Activated gamma-delta T cell treated with anti-CD3 and anti-CD28 coated beads, Interleukin-2, amount 50 U/mL, for 16 hours (primary cell): ENCODE data around the gene TNFAIP2.

Experiments
- DNase-seq: peaks from one replicate; pipeline ENCODE4 v3.0.0-alpha.2; 2020; ENCODE audit warnings: low read depth

Gene TNFAIP2

DNA sequence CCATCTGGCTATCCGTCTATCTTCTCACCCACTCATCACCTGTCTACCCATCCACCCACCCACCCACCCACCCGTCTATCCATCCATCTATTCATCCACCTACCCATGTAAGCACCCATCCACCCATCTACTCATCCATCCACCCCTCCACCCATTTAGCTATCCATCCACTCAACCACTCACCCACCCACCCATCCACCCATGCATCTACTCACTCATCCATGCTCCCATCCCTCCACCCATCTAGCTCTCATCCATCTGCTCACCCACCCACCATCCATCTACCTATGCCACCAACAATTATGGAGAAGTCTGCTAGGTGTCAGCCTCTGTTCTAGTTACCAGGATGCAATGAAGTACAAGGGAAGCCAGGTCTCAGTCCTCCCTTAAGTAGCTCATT is 11.1 kb downstream of the TNFAIP2 start:
- no peak for DNase-seq

- no peak for DNase-seq
Observed at GRCh38 chr14:103134919-103135318, 11.7 kb downstream of the TNFAIP2 start.

DNA sequence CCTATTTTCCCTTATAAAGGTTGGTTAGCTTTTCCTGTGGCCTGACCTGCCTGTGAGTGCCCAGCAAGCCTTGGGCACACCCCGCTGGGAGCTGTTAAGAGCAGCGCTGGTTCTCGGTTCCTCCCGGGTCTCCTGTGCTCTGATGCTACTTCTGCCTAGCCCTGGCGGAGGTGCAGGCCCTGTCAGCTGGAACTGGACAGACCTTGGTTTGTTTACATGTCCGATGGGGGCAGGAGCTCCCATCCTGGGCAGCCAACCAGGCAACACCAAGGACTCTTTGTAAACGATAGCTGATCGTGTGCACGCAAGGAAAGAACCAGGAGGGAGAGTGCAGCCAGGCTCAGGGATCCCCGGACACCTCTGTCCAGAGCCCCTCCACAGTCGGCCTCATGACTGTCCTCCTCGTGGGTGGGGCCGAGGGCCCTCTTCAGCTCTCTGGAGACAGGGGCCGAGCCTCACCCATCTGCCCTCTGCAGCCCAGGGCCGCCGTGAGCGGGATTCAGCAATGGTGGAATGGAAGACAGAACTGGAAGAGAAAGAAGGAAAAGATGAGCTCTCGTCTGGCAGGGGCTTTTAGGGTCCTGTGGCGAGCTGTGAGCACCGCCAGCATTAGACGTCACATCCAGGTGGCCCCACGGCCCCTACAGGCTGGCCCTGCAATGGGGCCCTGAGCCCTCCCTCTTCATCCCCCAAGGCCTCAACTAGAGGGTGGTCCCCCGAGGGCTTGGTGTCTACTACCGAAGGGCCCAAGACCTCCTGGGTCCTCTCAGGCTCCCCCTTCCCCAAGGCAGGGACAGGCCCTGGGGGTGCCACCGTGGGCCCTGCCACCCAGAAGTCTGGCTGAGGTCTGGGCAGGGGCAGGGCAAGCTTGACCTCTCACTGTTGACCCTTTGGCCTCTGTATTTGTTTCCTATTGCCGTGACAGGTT is 12.3 kb downstream of the TNFAIP2 start:
- DNase-seq, result no peak

GRCh38 chr14:103136388-103137271 is 13.4 kb downstream of the TNFAIP2 start:
- DNase-seq, result no peak

DNA sequence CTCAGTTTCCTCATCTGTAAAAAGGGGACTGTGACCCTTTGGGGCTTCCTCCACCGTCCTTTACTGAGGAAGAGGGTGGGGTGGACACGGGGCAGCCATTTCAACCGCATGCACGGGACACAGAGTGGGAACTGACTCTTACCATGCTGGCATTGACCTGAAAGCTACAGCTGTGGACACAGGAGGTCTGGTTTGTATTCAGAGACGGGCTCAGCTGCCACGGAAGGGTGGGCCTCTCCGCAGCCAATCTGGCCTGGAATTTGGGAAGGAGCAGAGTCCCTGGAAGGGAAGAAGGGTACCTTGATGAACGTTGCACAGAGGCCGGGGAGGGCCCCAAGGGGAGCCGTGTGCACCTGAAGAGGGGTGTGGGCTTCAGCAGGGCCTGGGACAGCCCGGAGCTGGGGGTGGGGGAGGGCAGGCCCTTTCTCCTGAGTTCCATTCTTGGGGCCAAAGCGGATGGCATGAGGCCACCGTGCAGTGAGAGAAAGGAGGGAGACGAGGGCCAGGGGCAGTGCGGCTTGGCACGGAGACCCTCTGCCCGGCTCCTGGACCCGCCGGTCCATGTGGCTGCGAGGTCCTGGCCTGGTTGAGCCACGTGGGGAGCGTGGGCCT is 14.5 kb downstream of the TNFAIP2 start:
- DNase-seq, result no peak

GRCh38 chr14:103138301-103139131 is 15.3 kb downstream of the TNFAIP2 start:
- no peak for DNase-seq

DNA sequence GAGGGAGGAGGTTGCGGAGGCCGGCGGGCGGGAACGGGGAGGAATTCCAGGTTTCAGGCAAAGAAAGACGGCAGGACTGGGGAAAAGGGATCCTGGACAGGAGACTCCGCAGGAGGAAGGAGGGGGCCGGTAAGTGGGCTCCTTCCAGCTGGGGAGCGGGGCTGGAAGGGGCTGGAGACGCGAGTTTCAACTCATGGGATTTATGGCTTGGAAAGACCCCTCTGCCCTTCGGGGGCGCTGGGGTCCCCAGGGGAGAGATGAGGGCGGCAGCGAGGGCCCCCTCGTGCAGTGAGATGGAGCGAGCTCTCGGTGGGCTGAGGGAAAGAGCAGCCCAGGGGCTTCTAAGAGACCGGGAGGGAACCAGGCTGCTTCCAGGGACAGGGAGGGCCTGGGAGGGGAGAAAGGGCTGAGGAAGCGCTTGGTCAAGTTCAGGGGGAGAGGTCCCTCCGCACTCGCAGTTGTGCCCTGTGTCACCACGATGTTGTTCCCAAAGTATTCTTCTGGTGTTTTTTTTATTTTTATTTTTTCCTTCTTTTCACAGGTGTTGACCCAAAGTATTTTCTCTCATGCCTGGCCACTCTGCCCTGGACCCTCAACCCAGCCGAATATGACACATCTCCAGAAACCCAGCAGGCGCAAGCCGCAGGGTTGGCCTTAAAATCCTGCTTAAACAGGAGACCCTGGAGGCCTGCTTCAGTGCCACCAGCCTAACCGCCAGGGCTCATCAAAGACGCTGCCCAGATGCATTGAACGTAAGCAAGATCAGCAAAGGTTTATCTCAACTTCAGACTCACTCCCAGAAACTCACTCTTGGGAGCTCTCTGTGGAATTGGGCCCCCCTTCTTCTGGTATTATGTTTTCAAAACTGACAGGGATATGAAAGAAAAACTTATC is 16.1 kb downstream of the TNFAIP2 start:
- no peak for DNase-seq

DNA sequence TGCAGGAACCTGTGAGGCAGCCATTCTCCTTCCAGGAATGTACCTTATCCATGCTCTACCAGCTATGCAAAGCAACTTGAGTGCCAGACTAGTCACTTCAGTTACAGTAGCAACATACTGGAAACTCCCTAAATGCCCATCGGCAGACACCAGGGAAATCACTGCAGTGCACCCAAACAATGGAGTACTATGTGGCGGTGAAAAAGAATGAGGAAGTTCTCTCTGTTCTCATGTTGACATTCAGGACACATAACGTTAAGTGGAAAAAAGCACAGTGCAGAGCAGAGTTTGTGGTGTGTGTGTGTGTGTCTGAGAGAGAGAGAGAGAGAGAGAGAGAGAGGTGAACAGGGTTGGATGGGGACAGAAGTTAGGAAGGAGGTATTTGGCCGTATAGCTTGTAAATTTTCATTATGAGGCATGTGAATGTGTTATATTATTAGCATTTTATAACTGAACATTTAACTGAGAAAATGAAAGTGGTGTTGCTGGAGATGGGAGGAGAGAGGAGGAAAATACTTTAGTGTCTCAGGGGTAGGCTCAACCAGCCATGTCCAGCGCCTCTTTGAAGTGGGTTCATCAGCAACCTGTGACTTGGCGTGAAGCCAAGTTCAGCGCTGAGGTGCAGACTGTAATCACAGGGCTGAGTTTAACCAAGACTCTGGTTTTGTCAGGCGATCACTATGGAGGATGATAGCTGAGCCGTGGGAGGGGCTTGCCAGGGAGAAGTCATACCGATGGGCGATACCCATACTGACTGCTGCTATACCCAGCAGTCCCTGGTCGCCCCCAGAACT is 17.3 kb downstream of the TNFAIP2 start:
- DNase-seq, result no peak

- DNase-seq, result no peak
Observed at GRCh38 chr14:103141117-103141796, 18.0 kb downstream of the TNFAIP2 start.

DNA sequence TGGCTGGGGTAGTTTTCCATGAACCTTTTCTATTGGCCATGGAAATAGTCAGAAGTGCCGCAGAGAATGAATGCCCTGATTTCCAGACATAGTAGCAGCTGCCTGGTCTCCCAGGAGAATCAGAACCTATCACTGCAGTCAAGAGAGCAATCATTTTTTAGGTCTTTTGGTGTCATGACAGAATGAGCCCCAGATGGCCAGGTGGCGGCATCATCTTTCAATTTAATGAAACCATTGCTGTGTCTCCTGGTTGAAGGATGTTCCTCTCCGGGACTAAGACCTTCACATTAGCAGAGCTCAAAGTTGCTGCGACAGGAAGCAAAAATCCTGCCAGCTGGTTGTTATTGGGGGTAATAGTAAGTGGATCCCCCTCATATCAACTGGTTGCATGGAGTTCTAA is 18.8 kb downstream of the TNFAIP2 start:
- DNase-seq, result no peak

DNA sequence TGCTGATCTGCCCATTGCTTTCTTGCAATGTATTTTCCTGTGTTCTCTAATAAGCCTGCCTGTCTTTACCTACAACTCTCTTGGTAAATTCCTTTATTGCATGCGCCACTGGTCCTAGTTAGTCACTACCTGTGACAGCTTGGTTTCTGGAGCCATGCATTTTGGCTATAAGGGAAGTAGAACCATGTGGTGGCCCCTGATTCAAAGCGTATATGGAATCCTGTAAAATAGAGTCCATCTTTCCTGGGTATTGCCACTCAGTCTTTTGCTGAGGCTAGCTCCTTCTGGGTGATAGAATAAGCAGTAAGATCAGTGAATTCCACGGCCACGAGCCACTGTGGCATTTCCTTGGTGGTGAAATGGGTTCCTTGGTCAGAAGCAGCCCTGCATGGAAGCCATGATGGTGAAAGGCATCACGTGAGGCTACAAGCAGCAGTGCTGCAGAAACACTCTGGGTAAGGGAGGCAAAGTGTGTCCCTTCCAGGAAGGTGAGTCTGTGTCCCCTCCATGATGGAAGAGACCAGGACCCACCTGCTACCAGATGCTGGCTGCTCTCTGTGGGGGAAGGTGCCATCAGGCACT is 19.6 kb downstream of the TNFAIP2 start:
- DNase-seq, result no peak

GRCh38 chr14:103143506-103143905 is 20.2 kb downstream of the TNFAIP2 start:
- DNase-seq, result no peak

DNA sequence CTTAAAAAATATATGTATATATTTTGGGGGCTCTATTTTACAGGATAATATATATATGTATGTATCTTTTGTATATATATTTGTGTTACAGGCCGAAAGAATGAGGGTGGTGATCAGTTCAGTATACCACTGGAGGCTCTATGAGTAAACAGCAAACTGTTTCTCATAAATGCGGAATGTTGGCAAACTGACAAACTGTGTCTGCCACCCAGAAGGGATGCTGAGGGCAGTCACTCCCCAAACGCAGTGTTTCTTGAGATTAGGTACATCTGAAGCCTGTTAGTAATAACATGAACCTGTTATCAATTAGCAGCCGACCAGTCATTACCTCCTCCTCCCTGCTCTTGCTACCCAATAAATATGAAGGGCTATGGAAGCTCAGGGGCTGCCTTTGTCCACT is 20.8 kb downstream of the TNFAIP2 start:
- DNase-seq, result no peak

- no peak for DNase-seq
Observed at GRCh38 chr14:103146141-103146709, 23.0 kb downstream of the TNFAIP2 start.

DNA sequence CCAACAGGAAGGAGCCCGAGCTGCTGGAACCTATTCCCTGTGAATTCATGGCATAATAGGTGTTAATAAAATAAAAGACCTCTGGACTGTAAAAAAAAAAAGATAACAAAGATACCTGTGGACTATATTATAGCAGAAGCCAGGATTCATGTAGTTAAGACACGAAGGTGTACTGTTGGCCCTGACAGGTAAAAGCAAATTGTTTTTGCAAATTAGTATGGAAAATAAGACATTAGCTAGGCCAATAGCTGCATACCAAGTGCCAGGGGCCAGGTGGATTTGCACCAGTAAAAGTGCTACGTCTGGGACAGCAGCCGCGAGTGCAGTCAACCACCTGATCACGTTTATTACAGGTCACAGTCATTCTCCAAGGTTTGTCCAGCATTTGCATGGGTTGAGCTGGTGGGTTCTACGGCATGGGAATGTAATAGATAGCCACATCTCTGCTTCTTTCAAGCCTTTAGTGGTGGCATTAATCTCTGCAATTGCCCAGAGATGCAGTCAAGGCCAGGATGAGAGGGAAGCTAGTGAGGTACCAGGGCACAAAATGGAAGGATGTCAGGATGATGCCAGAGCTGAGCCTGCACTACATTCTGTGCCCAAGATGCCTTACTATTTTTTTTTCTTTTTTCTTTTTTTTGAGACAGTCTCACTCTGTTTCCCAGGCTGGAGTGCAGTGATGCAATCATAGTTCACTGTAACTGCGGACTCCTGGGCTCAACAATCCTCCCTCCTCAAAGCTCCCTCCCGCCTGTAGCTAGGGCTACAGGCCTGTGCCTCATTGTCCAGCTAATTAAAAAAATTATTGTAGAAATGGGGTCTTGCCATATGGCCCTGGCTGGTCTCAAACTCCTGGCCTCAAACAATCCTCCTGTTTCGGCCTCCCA is 26.3 kb downstream of the TNFAIP2 start:
- DNase-seq, result no peak

GRCh38 chr14:103151270-103151945 is 28.1 kb downstream of the TNFAIP2 start:
- DNase-seq, result no peak

GRCh38 chr14:103155010-103155409 is 31.7 kb downstream of the TNFAIP2 start:
- DNase-seq, result no peak
